ENCODE results near the gene LRRC49. TPM values are rescaled to one million over a fixed set of nuclear protein-coding genes. Genes with fewer than 3 reads are reported as not detected.
"Not testable (repeated sequence)": the region's sequence is repeated elsewhere in the genome, so short reads cannot be mapped to it uniquely, and the experiment has no call there.

Gene LRRC49
- total RNA-seq, 1 experiment from 2014 or later = 7.4 TPM

DNA sequence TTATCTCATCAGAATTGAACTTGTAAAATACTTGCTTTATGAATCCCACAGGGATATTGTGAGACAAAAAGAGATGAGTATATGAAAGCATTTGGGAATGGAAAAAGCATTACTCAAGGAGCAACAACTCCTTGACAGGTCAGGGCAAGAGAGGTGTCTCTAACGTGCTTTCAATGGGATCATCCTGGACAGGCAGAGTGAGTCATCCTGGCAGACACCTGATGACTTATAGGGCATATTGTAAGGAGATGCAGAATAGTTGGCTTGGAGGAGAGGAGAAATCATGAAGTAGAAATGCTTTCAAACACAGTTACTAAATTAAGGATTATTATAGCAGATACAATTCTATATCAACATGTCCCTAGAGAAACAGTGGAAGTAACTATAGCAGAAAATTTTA, 150.7 kb downstream of the LRRC49 start:
- Histone ChIP-seq H3K9ac (ENCODE audit: low read length) (no peak overlapping the region), H2AFZ (ENCODE audit: low read depth, low read length, poor library complexity, severe bottlenecking) (no peak overlapping the region), H3K4me3 (replicated peaks in 1 of 2; ENCODE audit: low read depth in 1 of 2, low read length in 2 of 2) (no peak overlapping the region), H3K9me2 (ENCODE audit: insufficient read depth) (no peaks in the 10 kb centered on the region), H3K79me2 (ENCODE audit: insufficient read depth, low read length) (no peaks in the 10 kb centered on the region), H4K20me1 (ENCODE audit: insufficient read depth) (no peaks in the 10 kb centered on the region), H3K4me1 (ENCODE audit: control insufficient read depth in 1 of 2, insufficient read depth in 2 of 2, low read length in 2 of 2) (peaks cover 0 to 12% of the 10 kb centered on the region in 2 experiments; a peak in 2 of 4 replicates), H3K27me3 (ENCODE audit: insufficient read depth, low read length) (no peaks in the 10 kb centered on the region), H3K27ac (ENCODE audit: low read depth, low read length) (no peak overlapping the region), H3K4me2 (ENCODE audit: low read length) (peak overlapping the region; percentile 27; the same call in 1 of the 2 replicates), H3K9me3 (ENCODE audit: control insufficient read depth in 1 of 2, insufficient read depth in 1 of 2, low read depth in 1 of 2, low read length in 2 of 2) (no peaks in the 10 kb centered on the region), H3K36me3 (ENCODE audit: control insufficient read depth in 1 of 2, insufficient read depth in 2 of 2, low read length in 2 of 2) (no peaks in the 10 kb centered on the region)
- ChIA-PET CTCF (no interaction called here), RAD21 (ENCODE audit: low non-redundant PET in 1 of 2, low total read pairs in 2 of 2, uncharacterized antibody in 2 of 2, unreplicated experiment in 2 of 2) (no interaction called here), POLR2A (no interaction called here)
- TF ChIP-seq JUND (IDR thresholded peaks at IDR 0.05) (peak; percentile 44; the same call in 1 of the 2 replicates), FOSL1 (IDR thresholded peaks at IDR 0.05; ENCODE audit: low read depth) (peak; percentile 45), EZH2phosphoT487 (IDR thresholded peaks at IDR 0.05; ENCODE audit: borderline replicate concordance) (no peak)
- peak; percentile 79 for ATAC-seq
- intact Hi-C loops (cut with micrococcal nuclease) = no loop called here
- no peak for DNase-seq (ENCODE audit: low read depth, low spot score)
- BruUV-seq (replicated peaks) = no TSS peak

DNA sequence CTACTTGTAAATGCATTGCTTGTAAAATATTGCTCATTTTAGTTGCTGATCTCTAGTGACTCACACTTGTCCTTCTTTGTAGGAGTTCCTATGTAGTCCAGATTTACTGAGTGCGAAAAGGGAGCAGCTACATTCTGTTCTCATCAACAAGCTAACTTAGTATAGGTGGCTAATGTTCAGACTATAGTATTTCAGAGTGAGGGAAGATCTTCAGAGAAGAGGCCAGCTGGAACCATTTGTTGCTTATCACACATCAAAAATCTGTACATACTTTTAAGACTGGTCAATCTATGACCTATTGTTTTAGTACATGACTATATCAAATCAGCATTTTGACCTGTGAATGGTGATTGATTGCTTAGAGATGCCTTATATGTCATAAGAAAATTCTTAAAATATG, 151.4 kb downstream of the LRRC49 start:
- H4K20me1 ChIP-seq (ENCODE audit: insufficient read depth) = no peaks in the 10 kb centered on the region
- no peak overlapping the region for H2AFZ ChIP-seq (ENCODE audit: low read depth, low read length, poor library complexity, severe bottlenecking)
- no peak overlapping the region for H3K4me3 ChIP-seq (replicated peaks in 1 of 2; ENCODE audit: low read depth in 1 of 2, low read length in 2 of 2)
- RAD21 ChIA-PET (ENCODE audit: low non-redundant PET in 1 of 2, low total read pairs in 2 of 2, uncharacterized antibody in 2 of 2, unreplicated experiment in 2 of 2) = no interaction called here
- BruUV-seq (replicated peaks) = no TSS peak
- CTCF ChIA-PET = no interaction called here
- H3K4me2 ChIP-seq (ENCODE audit: low read length) = no peak overlapping the region
- no peaks in the 10 kb centered on the region for H3K27me3 ChIP-seq (ENCODE audit: insufficient read depth, low read length)
- peaks cover 0 to 12% of the 10 kb centered on the region in 2 experiments; a peak in 2 of 4 replicates for H3K4me1 ChIP-seq (ENCODE audit: control insufficient read depth in 1 of 2, insufficient read depth in 2 of 2, low read length in 2 of 2)
- intact Hi-C loops (cut with micrococcal nuclease) = no loop called here
- H3K9ac ChIP-seq (ENCODE audit: low read length) = no peak overlapping the region
- no peaks in the 10 kb centered on the region for H3K79me2 ChIP-seq (ENCODE audit: insufficient read depth, low read length)
- H3K9me3 ChIP-seq (ENCODE audit: control insufficient read depth in 1 of 2, insufficient read depth in 1 of 2, low read depth in 1 of 2, low read length in 2 of 2) = no peaks in the 10 kb centered on the region
- H3K9me2 ChIP-seq (ENCODE audit: insufficient read depth) = no peaks in the 10 kb centered on the region
- ATAC-seq (no peak), DNase-seq (ENCODE audit: low read depth, low spot score) (no peak)
- TF ChIP-seq SP1 (IDR thresholded peaks at IDR 0.05; ENCODE audit: low read depth) (no peak), JUND (IDR thresholded peaks at IDR 0.05) (no peak), CBX3 (IDR thresholded peaks at IDR 0.05; ENCODE audit: low read depth) (no peak), EGR1 (IDR thresholded peaks at IDR 0.05; ENCODE audit: low read depth) (no peak), ZNF274 (IDR thresholded peaks at IDR 0.05; ENCODE audit: low read depth, low read length) (no peak), TCF7L2 (IDR thresholded peaks at IDR 0.05; ENCODE audit: borderline replicate concordance, extremely low read depth, insufficient read depth, insufficient read length) (no peak), ELF1 (IDR thresholded peaks at IDR 0.05; ENCODE audit: borderline replicate concordance, low read depth) (no peak)
- H3K27ac ChIP-seq (ENCODE audit: low read depth, low read length) = no peak overlapping the region
- H3K36me3 ChIP-seq (ENCODE audit: control insufficient read depth in 1 of 2, insufficient read depth in 2 of 2, low read length in 2 of 2) = no peaks in the 10 kb centered on the region
- POLR2A ChIA-PET = no interaction called here

DNA sequence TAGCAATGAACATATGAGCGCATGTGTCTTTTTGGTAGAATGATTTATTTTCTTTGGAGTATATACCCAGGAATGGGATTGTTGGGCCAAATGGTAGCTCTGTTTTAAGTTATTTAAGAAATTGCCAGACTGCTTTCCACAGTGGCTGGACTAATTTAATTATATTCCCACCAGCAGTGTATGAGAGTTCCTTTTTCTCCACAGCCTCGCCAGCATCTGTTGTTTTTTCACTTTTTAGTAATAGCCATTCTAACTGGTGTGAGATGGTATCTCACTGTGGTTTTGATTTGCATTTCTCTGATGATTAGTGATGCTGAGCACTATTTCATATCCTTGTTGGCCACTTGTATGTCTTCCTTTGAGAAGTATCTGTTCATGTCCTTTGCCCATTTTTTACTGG, 153.5 kb downstream of the LRRC49 start:
- BruUV-seq (replicated peaks); H3K27ac ChIP-seq (ENCODE audit: low read depth, low read length); intact Hi-C loops (cut with micrococcal nuclease); H3K9me3 ChIP-seq (ENCODE audit: control insufficient read depth in 1 of 2, insufficient read depth in 1 of 2, low read depth in 1 of 2, low read length in 2 of 2); ATAC-seq; POLR2A ChIA-PET; H3K36me3 ChIP-seq (ENCODE audit: control insufficient read depth in 1 of 2, insufficient read depth in 2 of 2, low read length in 2 of 2); CTCF ChIA-PET; H3K79me2 ChIP-seq (ENCODE audit: insufficient read depth, low read length); H3K9ac ChIP-seq (ENCODE audit: low read length); H4K20me1 ChIP-seq (ENCODE audit: insufficient read depth); H3K9me2 ChIP-seq (ENCODE audit: insufficient read depth); H2AFZ ChIP-seq (ENCODE audit: low read depth, low read length, poor library complexity, severe bottlenecking); H3K4me2 ChIP-seq (ENCODE audit: low read length); DNase-seq (ENCODE audit: low read depth, low spot score); RAD21 ChIA-PET (ENCODE audit: low non-redundant PET in 1 of 2, low total read pairs in 2 of 2, uncharacterized antibody in 2 of 2, unreplicated experiment in 2 of 2); H3K27me3 ChIP-seq (ENCODE audit: insufficient read depth, low read length); H3K4me3 ChIP-seq (replicated peaks in 1 of 2; ENCODE audit: low read depth in 1 of 2, low read length in 2 of 2): not testable (repeated sequence)
- peaks cover 0 to 12% of the 10 kb centered on the region in 2 experiments; a peak in 2 of 4 replicates for H3K4me1 ChIP-seq (ENCODE audit: control insufficient read depth in 1 of 2, insufficient read depth in 2 of 2, low read length in 2 of 2)
